Ascending aorta (tissue), 2 donors: ENCODE results near the gene KLHL2. TPM values are rescaled to one million over a fixed set of nuclear protein-coding genes. Genes with fewer than 3 reads are reported as not detected.

Experiments
- DNase-seq, 2 donors: peaks; one replicate each; pipeline ENCODE4 v3.0.0-alpha.2; 2019; ENCODE audit warnings: low spot score in 2 of 2
- H3K27ac ChIP-seq, 2 donors: fragments of 200-600 bp; sonication (generic); one replicate each; pipeline ENCODE4 v1.5.1; 2016 to 2017; ENCODE audit warnings: mild to moderate bottlenecking in 1 of 2
- H3K27me3 ChIP-seq: fragments of 200-600 bp; sonication (generic); one replicate; pipeline ENCODE4 v1.5.1; 2017
- H3K36me3 ChIP-seq, 2 donors: fragments of 200-600 bp; sonication (generic); one replicate each; pipeline ENCODE4 v1.5.1; 2016
- H3K4me1 ChIP-seq, 2 donors: fragments of 200-600 bp; sonication (generic); one replicate each; pipeline ENCODE4 v1.5.1; 2016 to 2017; ENCODE audit warnings: mild to moderate bottlenecking in 1 of 2
- H3K4me3 ChIP-seq, 2 donors: fragments of 200-600 bp; sonication (generic); one replicate each; pipeline ENCODE4 v1.5.1; 2016 to 2017; ENCODE audit warnings: mild to moderate bottlenecking in 1 of 2
- H3K9me3 ChIP-seq, 2 donors: fragments of 200-600 bp; sonication (generic); one replicate each; pipeline ENCODE4 v1.5.1; 2016
- CTCF ChIP-seq, 3 experiments: fragments of 200-600 bp in 2 of 3; fragments of 450-650 bp in 1 of 3; sonication (generic) in 2 of 3; IDR thresholded peaks; one replicate each; pipeline ENCODE4 v1.5.1; 2016 to 2019; ENCODE audit warnings: antibody characterized with exemption in 3 of 3, mild to moderate bottlenecking in 1 of 3, moderate library complexity in 1 of 3
- intact Hi-C: fragments of 100-400 bp; cut with DNase I; formaldehyde crosslinking; loops from one replicate; pipeline ENCODE4 v1.15.1; 2023
- total RNA-seq: library from RNA; depleted of rRNA; stranded (reverse); fragments of >200 nt; gene quantifications from one replicate; pipeline ENCODE4 v1.1.0, GENCODE V29; 2016

The KLHL2 gene
- total RNA-seq, 1 donor from 2014 or later: 0.96 TPM

DNA sequence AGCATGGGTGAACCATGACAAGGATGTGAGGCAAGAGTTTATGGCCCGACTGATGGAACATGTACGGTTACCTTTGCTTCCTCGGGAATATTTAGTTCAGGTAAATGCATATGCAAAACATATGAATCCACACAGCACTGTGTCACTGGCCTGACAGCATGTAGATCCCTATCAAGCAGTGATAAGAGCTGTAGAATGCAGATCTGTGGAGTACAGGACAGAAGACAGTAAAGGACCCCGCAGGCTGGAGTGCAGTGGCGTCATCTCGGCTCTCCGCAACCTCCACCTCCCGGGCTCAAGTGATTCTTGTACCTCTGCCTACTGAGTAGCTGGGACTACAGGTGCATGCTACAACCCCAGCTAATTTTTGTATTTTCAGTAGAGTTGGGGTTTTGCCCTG lies 90.3 kb downstream of the KLHL2 start:
- no peak for TF ChIP-seq CTCF (IDR thresholded peaks at IDR 0.05)

GRCh38 chr4:165299399-165300060 lies 92.2 kb downstream of the KLHL2 start:
- Histone ChIP-seq H3K4me3 (no peak overlapping the region), H3K36me3 (peaks cover 5 to 20% of the 10 kb centered on the region in 2 donors), H3K27ac (no peak overlapping the region), H3K9me3 (no peaks in the 10 kb centered on the region), H3K4me1 (no peaks in the 10 kb centered on the region), H3K27me3 (no peaks in the 10 kb centered on the region)
- intact Hi-C loops: no loop called here
- TF ChIP-seq CTCF (IDR thresholded peaks at IDR 0.05): no peak
- DNase-seq: no peak

More for the DNA sequence above, 90.3 kb downstream of the KLHL2 start:
- H3K36me3 ChIP-seq: peaks cover 5 to 20% of the 10 kb centered on the region in 2 donors
- no peak overlapping the region for H3K27ac ChIP-seq
- H3K9me3 ChIP-seq: no peaks in the 10 kb centered on the region
- no peaks in the 10 kb centered on the region for H3K27me3 ChIP-seq
- no peak for DNase-seq
- intact Hi-C loops: no loop called here
- no peaks in the 10 kb centered on the region for H3K4me1 ChIP-seq
- no peak overlapping the region for H3K4me3 ChIP-seq

DNA sequence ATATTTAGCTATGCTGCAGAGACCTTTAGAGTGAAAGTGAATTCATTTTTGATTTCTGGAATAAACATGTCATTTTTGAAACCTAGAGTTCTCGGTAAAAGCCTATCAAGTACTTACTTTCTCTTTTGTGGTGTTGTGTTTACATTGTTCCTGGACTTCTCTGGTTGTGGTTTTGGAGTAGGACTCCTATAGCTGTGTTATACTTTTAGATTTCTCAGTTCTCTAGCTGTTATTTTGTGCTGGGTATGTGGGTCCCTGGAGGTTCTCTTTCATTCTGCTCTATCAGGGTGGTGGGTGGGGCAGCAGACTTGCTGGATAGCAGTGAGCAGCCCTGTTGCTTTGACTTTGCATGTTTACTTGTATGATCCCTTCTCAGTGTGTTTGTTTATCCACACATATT lies 94.5 kb downstream of the KLHL2 start:
- Histone ChIP-seq H3K27me3 (no peaks in the 10 kb centered on the region), H3K4me3 (peak overlapping the region; percentile 32 to 43), H3K9me3 (no peaks in the 10 kb centered on the region), H3K4me1 (no peaks in the 10 kb centered on the region), H3K27ac (no peak overlapping the region), H3K36me3 (peaks cover 5 to 26% of the 10 kb centered on the region in 2 donors)
- no peak for TF ChIP-seq CTCF (IDR thresholded peaks at IDR 0.05)
- DNase-seq: no peak
- intact Hi-C loops: no loop called here

- intact Hi-C loops: no loop called here
- H3K27ac ChIP-seq: no peak overlapping the region
- no peaks in the 10 kb centered on the region for H3K27me3 ChIP-seq
- no peaks in the 10 kb centered on the region for H3K9me3 ChIP-seq
- H3K36me3 ChIP-seq: peaks cover 2 to 24% of the 10 kb centered on the region in 2 donors
- no peak for TF ChIP-seq CTCF (IDR thresholded peaks at IDR 0.05)
- H3K4me3 ChIP-seq: no peak overlapping the region
- H3K4me1 ChIP-seq: no peaks in the 10 kb centered on the region
- DNase-seq: no peak
Measured at GRCh38 chr4:165302658-165303057, 95.3 kb downstream of the KLHL2 start.

DNA sequence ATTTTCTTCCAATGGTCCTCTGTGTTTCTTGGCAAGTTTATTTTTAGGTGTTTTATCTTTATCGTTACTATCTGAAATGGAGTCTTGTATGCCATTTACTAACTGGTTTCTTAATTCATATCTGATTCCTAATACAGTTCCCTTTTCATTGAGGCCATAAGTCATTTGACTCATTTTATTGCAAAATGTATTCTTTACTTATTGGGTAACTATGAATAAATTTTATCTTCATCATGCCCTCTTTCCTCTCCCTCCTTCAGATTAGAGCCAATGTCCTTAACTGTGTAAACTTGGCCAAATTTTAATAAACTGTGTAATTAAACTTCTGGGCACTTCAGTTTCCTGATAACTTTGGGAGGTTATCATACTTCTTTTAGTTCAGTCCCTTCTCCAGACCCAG lies 100.8 kb downstream of the KLHL2 start:
- no peak for TF ChIP-seq CTCF (IDR thresholded peaks at IDR 0.05)
- intact Hi-C loops: no loop called here
- Histone ChIP-seq H3K9me3 (no peaks in the 10 kb centered on the region), H3K36me3 (peaks cover 19 to 23% of the 10 kb centered on the region in 2 donors), H3K27ac (no peak overlapping the region), H3K4me1 (no peaks in the 10 kb centered on the region), H3K4me3 (no peak overlapping the region), H3K27me3 (no peaks in the 10 kb centered on the region)
- DNase-seq: no peak

DNA sequence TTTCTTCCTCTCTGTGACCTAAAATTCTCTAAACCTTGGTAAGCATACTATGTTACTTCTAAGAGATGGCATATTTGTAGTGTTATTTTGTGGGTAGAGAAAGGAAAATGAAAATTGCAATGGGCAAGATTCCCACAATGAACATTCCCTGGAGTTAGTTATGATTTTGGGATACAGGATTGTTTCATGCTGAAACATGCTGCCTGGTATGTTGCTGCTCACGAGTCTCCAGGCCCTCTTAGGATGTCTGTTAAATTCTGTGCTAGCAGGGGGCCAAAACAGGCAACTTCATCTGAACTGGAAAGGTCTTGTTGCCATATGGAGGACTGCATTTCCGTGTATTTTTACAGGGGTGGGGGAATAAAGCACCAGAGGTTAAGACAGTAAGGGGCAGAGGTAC lies 101.2 kb downstream of the KLHL2 start:
- TF ChIP-seq CTCF (IDR thresholded peaks at IDR 0.05): no peak
- H3K27ac ChIP-seq: no peak overlapping the region
- DNase-seq: no peak
- no peak overlapping the region for H3K4me3 ChIP-seq
- intact Hi-C loops: no loop called here
- H3K27me3 ChIP-seq: no peaks in the 10 kb centered on the region
- H3K36me3 ChIP-seq: peaks cover 19 to 23% of the 10 kb centered on the region in 2 donors
- no peaks in the 10 kb centered on the region for H3K9me3 ChIP-seq
- no peaks in the 10 kb centered on the region for H3K4me1 ChIP-seq
